PFSK-1 (cell line): Measurements from ENCODE around the gene NAA15.

Experiments
- POLR2AphosphoS5 ChIP-seq: IDR thresholded peaks from 2 replicates; pipeline ENCODE4 v1.6.1; 2012; ENCODE audit warnings: low read depth, mild to moderate bottlenecking, control low read depth, low read length, moderate library complexity
- TAF1 ChIP-seq: IDR thresholded peaks from 2 replicates; pipeline ENCODE4 v1.6.1; 2012; ENCODE audit warnings: low read length, control low read depth, borderline replicate concordance; ENCODE audit not compliant: insufficient read depth
- TF ChIP-seq, protein P1 (sequence below), 2 experiments: IDR thresholded peaks; 2 replicates each; pipeline versions ENCODE4 v1.6.1 to v1.8.0; 2011 to 2012; ENCODE audit warnings: low read depth in 2 of 2, low read length in 2 of 2, control low read depth in 1 of 2, inconsistent platforms in 1 of 2, mild to moderate bottlenecking in 1 of 2, moderate library complexity in 1 of 2; ENCODE audit not compliant: insufficient read depth in 1 of 2

GRCh38 chr4:139455126-139455538, 153.8 kb downstream of the NAA15 start:
- TF ChIP-seq TAF1 (no peak), POLR2AphosphoS5 (no peak)
- TF ChIP-seq, protein P1, sequence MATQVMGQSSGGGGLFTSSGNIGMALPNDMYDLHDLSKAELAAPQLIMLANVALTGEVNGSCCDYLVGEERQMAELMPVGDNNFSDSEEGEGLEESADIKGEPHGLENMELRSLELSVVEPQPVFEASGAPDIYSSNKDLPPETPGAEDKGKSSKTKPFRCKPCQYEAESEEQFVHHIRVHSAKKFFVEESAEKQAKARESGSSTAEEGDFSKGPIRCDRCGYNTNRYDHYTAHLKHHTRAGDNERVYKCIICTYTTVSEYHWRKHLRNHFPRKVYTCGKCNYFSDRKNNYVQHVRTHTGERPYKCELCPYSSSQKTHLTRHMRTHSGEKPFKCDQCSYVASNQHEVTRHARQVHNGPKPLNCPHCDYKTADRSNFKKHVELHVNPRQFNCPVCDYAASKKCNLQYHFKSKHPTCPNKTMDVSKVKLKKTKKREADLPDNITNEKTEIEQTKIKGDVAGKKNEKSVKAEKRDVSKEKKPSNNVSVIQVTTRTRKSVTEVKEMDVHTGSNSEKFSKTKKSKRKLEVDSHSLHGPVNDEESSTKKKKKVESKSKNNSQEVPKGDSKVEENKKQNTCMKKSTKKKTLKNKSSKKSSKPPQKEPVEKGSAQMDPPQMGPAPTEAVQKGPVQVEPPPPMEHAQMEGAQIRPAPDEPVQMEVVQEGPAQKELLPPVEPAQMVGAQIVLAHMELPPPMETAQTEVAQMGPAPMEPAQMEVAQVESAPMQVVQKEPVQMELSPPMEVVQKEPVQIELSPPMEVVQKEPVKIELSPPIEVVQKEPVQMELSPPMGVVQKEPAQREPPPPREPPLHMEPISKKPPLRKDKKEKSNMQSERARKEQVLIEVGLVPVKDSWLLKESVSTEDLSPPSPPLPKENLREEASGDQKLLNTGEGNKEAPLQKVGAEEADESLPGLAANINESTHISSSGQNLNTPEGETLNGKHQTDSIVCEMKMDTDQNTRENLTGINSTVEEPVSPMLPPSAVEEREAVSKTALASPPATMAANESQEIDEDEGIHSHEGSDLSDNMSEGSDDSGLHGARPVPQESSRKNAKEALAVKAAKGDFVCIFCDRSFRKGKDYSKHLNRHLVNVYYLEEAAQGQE (IDR thresholded peaks at IDR 0.05; ENCODE audit: insufficient read depth in 1 of 2, low read depth in 2 of 2, low read length in 2 of 2), result no peak
